ENCODE data around the gene CFAP74.
"Not testable (repeated sequence)": the region's sequence is repeated elsewhere in the genome, so short reads cannot be mapped to it uniquely, and the experiment has no call there.

CFAP74 gene

GRCh38 chr1:1990222-1990621, 13.4 kb downstream of the CFAP74 start:
- peak overlapping the region in 10 of 21 experiments; percentile 8 to 81 (median 38) for H3K27ac ChIP-seq
- no peak overlapping the region for H3K4me3 ChIP-seq

GRCh38 chr1:1989789-1990188, 13.8 kb downstream of the CFAP74 start:
- H3K27ac ChIP-seq, result peak overlapping the region in 13 of 21 experiments; percentile 3 to 81 (median 30)
- H3K4me3 ChIP-seq, result no peak overlapping the region

- Histone ChIP-seq H3K4me3 (no peak overlapping the region), H3K27ac (peak overlapping the region in 10 of 21 experiments; percentile 8 to 81 (median 38))
Measured at GRCh38 chr1:1989102-1989542, 14.5 kb downstream of the CFAP74 start.

GRCh38 chr1:1988061-1988945, 15.3 kb downstream of the CFAP74 start:
- Histone ChIP-seq H3K27ac (no peak overlapping the region), H3K4me3 (no peak overlapping the region)

GRCh38 chr1:1987142-1987510, 16.5 kb downstream of the CFAP74 start:
- Histone ChIP-seq H3K27ac (no peak overlapping the region), H3K4me3 (no peak overlapping the region)

GRCh38 chr1:1986451-1987141, 17.0 kb downstream of the CFAP74 start:
- H3K4me3 ChIP-seq, result no peak overlapping the region

GRCh38 chr1:1985375-1986050, 18.1 kb downstream of the CFAP74 start:
- Histone ChIP-seq H3K27ac (no peak overlapping the region), H3K4me3 (no peak overlapping the region)

More at GRCh38 chr1:1986451-1987141, 17.0 kb downstream of the CFAP74 start:
- no peak overlapping the region for H3K27ac ChIP-seq

GRCh38 chr1:1984560-1985070, 19.0 kb downstream of the CFAP74 start:
- Histone ChIP-seq H3K4me3 (no peak overlapping the region), H3K27ac (no peak overlapping the region)

- Histone ChIP-seq H3K4me3 (no peak overlapping the region), H3K27ac (no peak overlapping the region)
Measured at GRCh38 chr1:1982379-1983232, 21.0 kb downstream of the CFAP74 start.

- not testable (repeated sequence) for H3K4me3 ChIP-seq, H3K27ac ChIP-seq
Measured at GRCh38 chr1:1981631-1982327, 21.8 kb downstream of the CFAP74 start.

- H3K4me3 ChIP-seq, result no peak overlapping the region
- H3K27ac ChIP-seq, result no peak overlapping the region
Measured at GRCh38 chr1:1981142-1981500, 22.5 kb downstream of the CFAP74 start.

- H3K4me3 ChIP-seq, result no peak overlapping the region
- no peak overlapping the region for H3K27ac ChIP-seq
Measured at GRCh38 chr1:1980467-1981141, 23.0 kb downstream of the CFAP74 start.

- Histone ChIP-seq H3K27ac (no peak overlapping the region), H3K4me3 (no peak overlapping the region)
Measured at GRCh38 chr1:1979482-1980165, 24.0 kb downstream of the CFAP74 start.

GRCh38 chr1:1978690-1979481, 24.7 kb downstream of the CFAP74 start:
- not testable (repeated sequence) for H3K27ac ChIP-seq, H3K4me3 ChIP-seq

- H3K27ac ChIP-seq, result no peak overlapping the region
- H3K4me3 ChIP-seq, result no peak overlapping the region
Measured at GRCh38 chr1:1978108-1978507, 25.5 kb downstream of the CFAP74 start.

GRCh38 chr1:1976031-1976430, 27.6 kb downstream of the CFAP74 start:
- H3K4me3 ChIP-seq, result no peak overlapping the region

GRCh38 chr1:1975535-1975934, 28.1 kb downstream of the CFAP74 start:
- no peak overlapping the region for H3K4me3 ChIP-seq
- no peak overlapping the region for H3K27ac ChIP-seq

More at GRCh38 chr1:1976031-1976430, 27.6 kb downstream of the CFAP74 start:
- H3K27ac ChIP-seq, result no peak overlapping the region
